ENCODE data around the gene ACTR3C. TPM values are rescaled to one million over a fixed set of nuclear protein-coding genes. Genes with fewer than 3 reads are reported as not detected.

The ACTR3C gene
- total and polyA plus RNA-seq, 2 of the 13 experiments (the other 11 are each of a cell fraction or from before 2014, with no cell fraction given): 3.8 to 7.5 TPM

DNA sequence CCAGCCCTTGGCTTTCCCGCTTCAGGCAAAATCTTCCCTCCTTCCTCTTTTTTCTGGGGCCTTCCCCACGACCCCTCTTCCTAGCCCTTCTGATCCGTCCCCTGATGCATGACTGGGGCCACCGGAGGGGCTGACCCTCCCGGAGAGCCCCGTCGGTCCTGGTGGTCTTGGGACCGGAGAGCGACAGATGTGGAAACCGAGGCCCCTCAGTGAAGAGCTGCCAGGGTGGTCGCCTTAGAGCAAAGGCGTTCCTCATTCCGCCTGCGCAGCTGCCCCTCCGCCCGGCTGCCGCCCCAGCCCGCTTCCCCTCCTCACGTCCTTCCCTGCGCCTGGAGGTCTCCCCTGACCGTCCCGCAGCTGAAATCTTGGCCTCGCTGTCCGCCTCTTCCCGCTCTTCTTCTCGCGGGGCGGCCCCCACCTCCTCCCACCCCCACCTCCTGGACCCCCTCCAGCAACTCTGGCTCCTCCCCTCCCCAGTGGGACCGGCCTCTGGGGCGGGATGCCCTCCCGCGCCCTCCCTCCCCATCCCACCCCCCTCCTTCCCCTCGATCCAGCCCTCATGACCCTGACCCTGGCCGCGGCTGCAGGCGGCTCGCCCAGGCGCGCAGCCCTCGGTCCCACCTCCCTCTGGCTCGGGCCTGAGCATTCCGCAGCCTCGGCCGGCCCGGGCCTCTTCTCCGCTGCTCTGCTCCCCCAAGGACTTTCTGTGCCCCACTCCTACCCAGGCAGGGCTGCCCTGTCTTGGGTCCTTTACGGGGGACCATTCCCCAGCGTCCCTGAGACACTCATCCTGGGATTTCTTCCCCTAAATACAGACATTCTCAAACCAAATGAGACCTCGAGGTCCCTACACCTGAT lies 18.1 kb upstream of the ACTR3C start, which contains the start of gene RARRES2 (continued):
- TF ChIP-seq ZFX (CRISPR knock-in tag; IDR thresholded peaks at IDR 0.05; ENCODE audit: low read depth) (peak; percentile 58; the same call in 1 of the 2 replicates), AGO1 (IDR thresholded peaks at IDR 0.05; ENCODE audit: low read depth, low read length, poor library complexity, severe bottlenecking) (peak; percentile 59), NFE2L1 (CRISPR knock-in tag; IDR thresholded peaks at IDR 0.05; ENCODE audit: borderline replicate concordance) (no peak), ZNF746 (CRISPR knock-in tag; IDR thresholded peaks at IDR 0.05) (peak; percentile 73; the same call in 1 of the 2 replicates), KDM1A (CRISPR knock-in tag; IDR thresholded peaks at IDR 0.05) (no peak), ZNF784 (CRISPR knock-in tag; IDR thresholded peaks at IDR 0.05; ENCODE audit: borderline replicate concordance) (peak; percentile 14; the same call in 1 of the 2 replicates), PATZ1 (CRISPR knock-in tag; IDR thresholded peaks at IDR 0.05) (peak; percentile 85), ATF3 (CRISPR knock-in tag; IDR thresholded peaks at IDR 0.05) (peak; percentile 19; the same call in 1 of the 2 replicates), ZFY (CRISPR knock-in tag; IDR thresholded peaks at IDR 0.05) (peak; percentile 65), HOXA3 (CRISPR knock-in tag; IDR thresholded peaks at IDR 0.05) (peak; percentile 27; the same call in 1 of the 2 replicates), ERF (CRISPR knock-in tag; IDR thresholded peaks at IDR 0.05) (0 out of 2 replicates have a peak, but pooled peaks have one; percentile 25), NCOA2 (CRISPR knock-in tag; IDR thresholded peaks at IDR 0.05) (no peak), DMTF1 (CRISPR knock-in tag; IDR thresholded peaks at IDR 0.05) (no peak), SMARCC2 (IDR thresholded peaks at IDR 0.05) (no peak), CHD2 (IDR thresholded peaks at IDR 0.05; ENCODE audit: low read depth, low read length) (no peak), PHB2 (IDR thresholded peaks at IDR 0.05; ENCODE audit: partially characterized antibody) (no peak)
- TF ChIP-seq, protein P1, sequence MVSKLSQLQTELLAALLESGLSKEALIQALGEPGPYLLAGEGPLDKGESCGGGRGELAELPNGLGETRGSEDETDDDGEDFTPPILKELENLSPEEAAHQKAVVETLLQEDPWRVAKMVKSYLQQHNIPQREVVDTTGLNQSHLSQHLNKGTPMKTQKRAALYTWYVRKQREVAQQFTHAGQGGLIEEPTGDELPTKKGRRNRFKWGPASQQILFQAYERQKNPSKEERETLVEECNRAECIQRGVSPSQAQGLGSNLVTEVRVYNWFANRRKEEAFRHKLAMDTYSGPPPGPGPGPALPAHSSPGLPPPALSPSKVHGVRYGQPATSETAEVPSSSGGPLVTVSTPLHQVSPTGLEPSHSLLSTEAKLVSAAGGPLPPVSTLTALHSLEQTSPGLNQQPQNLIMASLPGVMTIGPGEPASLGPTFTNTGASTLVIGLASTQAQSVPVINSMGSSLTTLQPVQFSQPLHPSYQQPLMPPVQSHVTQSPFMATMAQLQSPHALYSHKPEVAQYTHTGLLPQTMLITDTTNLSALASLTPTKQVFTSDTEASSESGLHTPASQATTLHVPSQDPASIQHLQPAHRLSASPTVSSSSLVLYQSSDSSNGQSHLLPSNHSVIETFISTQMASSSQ (IDR thresholded peaks at IDR 0.05; ENCODE audit: low read depth): no peak
- TF ChIP-seq, protein P1 (CRISPR knock-in tag; IDR thresholded peaks at IDR 0.05; ENCODE audit: borderline replicate concordance): peak; percentile 19; the same call in 1 of the 2 replicates

Data from HepG2 (cell line).